ENCODE results near the gene CFAP92. TPM values are rescaled to one million over a fixed set of nuclear protein-coding genes. Genes with fewer than 3 reads are reported as not detected.

CFAP92 gene
- polyA plus RNA-seq, 3 donors from 2014 or later = not detected

DNA sequence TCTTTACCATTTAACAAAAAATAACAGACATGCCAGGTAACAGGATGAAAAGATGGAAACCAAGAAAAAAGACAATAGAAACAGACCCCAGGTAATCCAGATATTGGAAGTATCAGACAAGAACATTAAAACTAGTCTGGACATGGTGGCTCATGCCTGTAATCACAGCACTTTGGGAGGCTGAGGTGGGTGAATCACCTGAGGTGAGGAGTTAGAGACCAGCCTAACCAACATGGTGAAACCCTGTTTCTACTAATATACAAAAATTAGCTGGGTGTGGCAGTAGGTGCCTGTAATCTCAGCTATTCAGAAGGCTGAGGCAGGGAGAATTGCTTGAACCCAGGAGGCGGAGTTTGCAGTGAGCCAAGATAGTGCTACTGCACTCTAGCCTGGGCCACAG is 73.9 kb downstream of the CFAP92 start:
- Mint-ChIP-seq H3K27me3 (ENCODE audit: low read depth in 3 of 3) (peaks cover 0 to 2% (median 0%) of the 10 kb centered on the region in 3 donors), H3K9me3 (peaks cover 0 to 9% (median under 1%) of the 10 kb centered on the region in 6 donors), H3K36me3 (peaks cover 7 to 16% (median 13%) of the 10 kb centered on the region in 3 donors), H3K4me1 (peaks cover 15 to 18% of the 10 kb centered on the region in 2 donors), H3K27ac (peak overlapping the region in 2 of 6 donors; percentile 3 to 48), H3K4me3 (no peak overlapping the region)
- no peak for DNase-seq

DNA sequence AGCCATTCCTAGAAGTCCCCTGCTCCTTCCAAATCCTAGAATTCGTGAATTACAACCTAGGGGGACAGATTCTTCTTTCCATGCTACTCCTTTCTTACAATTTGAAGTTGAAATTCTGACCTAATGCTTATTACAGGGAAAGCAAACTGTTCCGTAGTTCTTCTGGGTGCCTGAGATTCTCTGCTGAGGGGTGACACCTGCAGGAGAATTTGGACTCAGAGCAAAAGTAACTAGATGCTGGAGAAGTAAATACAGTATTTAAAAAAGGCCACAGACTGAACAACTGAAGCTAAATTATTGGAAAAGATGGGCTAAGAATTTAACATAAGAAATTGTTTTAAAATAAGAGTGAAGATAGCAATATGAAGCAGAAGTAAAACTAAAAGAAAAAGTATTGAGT is 76.6 kb downstream of the CFAP92 start:
- H3K9me3 Mint-ChIP-seq = peaks cover 0 to 3% (median 0%) of the 10 kb centered on the region in 6 donors
- H3K4me1 Mint-ChIP-seq = peaks cover 0 to under 1% of the 10 kb centered on the region in 2 donors
- peaks cover 0 to under 1% (median 0%) of the 10 kb centered on the region in 3 donors for H3K27me3 Mint-ChIP-seq (ENCODE audit: low read depth in 3 of 3)
- H3K27ac Mint-ChIP-seq = peak overlapping the region in 4 of 6 donors; percentile 4 to 40 (median 22)
- no peak for DNase-seq
- H3K36me3 Mint-ChIP-seq = peaks cover 14 to 28% (median 20%) of the 10 kb centered on the region in 3 donors
- no peak overlapping the region for H3K4me3 Mint-ChIP-seq

DNA sequence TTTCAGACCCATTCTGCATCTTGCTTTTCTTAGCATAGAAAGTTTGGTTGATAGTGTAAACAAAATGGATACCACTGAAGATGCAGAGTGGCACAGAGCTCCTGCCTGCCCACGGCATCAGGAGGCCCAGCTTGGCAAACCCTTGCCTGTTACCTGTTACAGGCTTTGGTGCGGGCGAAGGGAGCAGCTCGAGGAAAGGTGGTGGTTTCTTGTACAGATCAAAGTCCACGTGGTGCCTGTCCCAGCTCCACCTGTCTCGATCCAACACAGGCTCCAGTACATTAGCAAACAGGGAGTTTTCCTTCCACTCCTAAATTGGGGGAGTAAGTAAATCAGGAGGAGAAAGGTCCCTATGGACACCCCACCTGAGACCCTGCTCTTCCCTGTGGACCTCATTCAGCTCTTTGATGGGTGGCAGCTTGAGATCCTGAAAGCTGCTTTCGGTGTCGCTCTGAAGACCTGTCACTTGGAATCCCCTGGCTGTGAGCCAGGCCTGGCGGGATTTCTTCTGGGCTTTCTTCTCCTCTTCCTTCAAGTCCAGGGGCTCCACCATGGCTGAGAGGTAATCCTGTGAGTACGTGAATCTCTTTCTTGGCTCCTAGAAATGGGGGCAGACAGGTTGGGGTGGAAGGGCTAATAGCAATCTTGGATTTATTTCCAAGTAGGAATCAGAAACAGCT is 78.8 kb downstream of the CFAP92 start:
- H3K27ac Mint-ChIP-seq = no peak overlapping the region
- peaks cover 0 to 2% (median 0%) of the 10 kb centered on the region in 6 donors for H3K9me3 Mint-ChIP-seq
- H3K27me3 Mint-ChIP-seq (ENCODE audit: low read depth in 3 of 3) = peaks cover 0 to 1% (median 0%) of the 10 kb centered on the region in 3 donors
- no peak for DNase-seq
- no peaks in the 10 kb centered on the region for H3K4me1 Mint-ChIP-seq
- no peak overlapping the region for H3K4me3 Mint-ChIP-seq
- peaks cover 15 to 34% (median 19%) of the 10 kb centered on the region in 3 donors for H3K36me3 Mint-ChIP-seq

DNA sequence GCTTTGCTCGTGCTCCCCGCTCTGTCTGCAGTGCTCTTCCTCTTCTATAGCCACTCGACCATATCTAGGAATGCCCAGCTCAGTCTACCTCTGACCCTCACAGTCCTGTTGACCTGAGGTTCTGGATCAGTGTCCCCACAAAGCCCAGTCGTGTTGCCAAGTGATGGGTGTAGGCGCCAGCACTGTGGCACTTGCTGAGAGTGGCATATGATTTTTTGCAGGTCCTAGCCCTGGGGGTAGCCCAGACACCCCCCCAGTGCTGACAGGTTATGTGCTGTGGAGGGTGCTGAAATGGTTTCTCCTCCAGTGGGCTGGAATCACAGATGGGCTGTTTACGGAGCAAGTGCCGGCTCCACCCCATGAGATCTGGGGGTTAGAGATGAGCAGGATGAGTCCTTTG is 82.0 kb downstream of the CFAP92 start:
- Mint-ChIP-seq H3K36me3 (peaks cover 10 to 24% (median 16%) of the 10 kb centered on the region in 3 donors), H3K4me1 (no peaks in the 10 kb centered on the region), H3K27ac (no peak overlapping the region), H3K27me3 (ENCODE audit: low read depth in 3 of 3) (peaks cover 0 to 3% (median 0%) of the 10 kb centered on the region in 3 donors), H3K4me3 (no peak overlapping the region), H3K9me3 (no peaks in the 10 kb centered on the region)
- DNase-seq = no peak

DNA sequence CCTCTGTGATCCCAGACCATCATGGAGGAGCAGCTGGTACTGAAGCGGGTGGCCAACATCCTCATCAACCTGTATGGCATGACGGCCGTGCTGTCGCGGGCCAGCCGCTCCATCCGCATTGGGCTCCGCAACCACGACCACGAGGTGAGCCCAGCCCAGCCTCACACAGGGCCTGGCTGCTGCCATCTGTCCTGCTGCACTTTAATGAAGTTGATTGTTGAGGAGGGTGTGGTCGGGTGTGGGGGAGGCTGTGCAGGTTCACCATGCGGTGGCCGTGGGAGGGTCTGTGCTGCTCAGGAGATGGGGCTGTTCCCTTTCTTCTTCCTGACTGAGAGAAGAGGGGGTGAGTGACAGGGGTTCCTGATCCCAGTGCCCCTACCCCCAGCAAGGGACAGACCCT is 83.9 kb downstream of the CFAP92 start:
- Mint-ChIP-seq H3K4me1 (no peaks in the 10 kb centered on the region), H3K36me3 (peaks cover 17 to 32% (median 17%) of the 10 kb centered on the region in 3 donors), H3K9me3 (no peaks in the 10 kb centered on the region), H3K27me3 (ENCODE audit: low read depth in 3 of 3) (peaks cover 0 to 3% (median 0%) of the 10 kb centered on the region in 3 donors), H3K27ac (no peak overlapping the region), H3K4me3 (no peak overlapping the region)
- no peak for DNase-seq

DNA sequence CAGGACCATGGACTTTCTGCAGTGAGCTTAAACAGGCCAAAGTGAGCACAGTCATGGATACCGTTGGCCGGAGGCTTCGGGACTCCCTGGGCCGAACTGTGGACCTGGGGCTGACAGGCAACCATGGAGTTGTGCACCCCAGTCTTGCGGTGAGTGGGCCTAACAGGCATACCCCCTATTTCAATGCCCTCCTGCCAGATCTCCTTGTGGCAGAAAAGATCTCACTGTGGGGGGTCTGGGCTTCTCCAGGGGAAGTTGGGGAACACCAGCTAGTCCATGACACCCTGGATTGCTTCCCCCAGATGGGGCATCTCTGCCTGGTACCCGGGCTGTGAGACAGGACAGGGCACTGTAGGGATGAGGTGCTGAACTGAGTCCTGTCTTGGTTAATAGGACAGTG is 84.9 kb downstream of the CFAP92 start:
- Mint-ChIP-seq H3K27me3 (ENCODE audit: low read depth in 3 of 3) (peaks cover 0 to 3% (median 2%) of the 10 kb centered on the region in 3 donors), H3K4me1 (no peaks in the 10 kb centered on the region), H3K27ac (no peak overlapping the region), H3K9me3 (no peaks in the 10 kb centered on the region), H3K36me3 (peaks cover 17 to 41% (median 24%) of the 10 kb centered on the region in 3 donors), H3K4me3 (no peak overlapping the region)
- no peak for DNase-seq

DNA sequence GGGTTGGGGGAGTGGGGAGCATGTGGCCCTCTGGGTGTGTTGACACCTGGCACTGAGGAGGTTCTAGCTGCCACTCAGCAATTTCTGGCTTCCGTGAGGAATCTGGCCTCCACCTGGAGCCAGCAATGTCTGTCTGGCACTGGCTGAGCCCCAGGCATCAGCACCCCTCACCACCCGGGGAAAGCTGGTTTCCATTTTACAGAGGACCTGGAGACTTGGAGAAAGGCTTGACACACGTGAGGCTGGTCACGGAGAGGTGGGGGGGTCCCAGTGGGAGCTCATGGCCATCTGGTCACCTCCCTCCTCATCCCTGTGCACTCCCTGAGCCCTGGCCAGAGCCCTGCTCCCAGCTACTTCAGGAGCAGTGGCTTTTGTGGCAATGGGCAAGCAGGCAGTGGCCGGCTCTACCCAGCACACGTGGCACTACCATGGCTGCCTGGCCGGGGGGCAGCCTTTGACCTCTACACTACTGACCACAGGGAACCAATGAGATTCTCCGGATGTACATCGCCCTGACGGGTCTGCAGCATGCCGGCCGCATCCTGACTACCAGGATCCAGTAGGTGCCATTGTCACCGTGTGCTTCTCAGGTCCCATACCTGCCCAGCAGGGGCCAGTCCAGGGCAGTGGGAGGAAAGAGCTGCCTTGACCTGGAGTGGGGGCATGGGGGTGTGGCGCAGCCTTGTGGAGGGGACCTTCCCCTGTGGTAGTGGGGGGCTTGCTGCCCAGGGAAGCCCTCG is 86.0 kb downstream of the CFAP92 start:
- Mint-ChIP-seq H3K4me3 (no peak overlapping the region), H3K9me3 (no peaks in the 10 kb centered on the region), H3K36me3 (peaks cover 16 to 34% (median 24%) of the 10 kb centered on the region in 3 donors), H3K4me1 (no peaks in the 10 kb centered on the region), H3K27me3 (ENCODE audit: low read depth in 3 of 3) (peaks cover 0 to 3% (median 2%) of the 10 kb centered on the region in 3 donors), H3K27ac (no peak overlapping the region)
- no peak for DNase-seq

DNA sequence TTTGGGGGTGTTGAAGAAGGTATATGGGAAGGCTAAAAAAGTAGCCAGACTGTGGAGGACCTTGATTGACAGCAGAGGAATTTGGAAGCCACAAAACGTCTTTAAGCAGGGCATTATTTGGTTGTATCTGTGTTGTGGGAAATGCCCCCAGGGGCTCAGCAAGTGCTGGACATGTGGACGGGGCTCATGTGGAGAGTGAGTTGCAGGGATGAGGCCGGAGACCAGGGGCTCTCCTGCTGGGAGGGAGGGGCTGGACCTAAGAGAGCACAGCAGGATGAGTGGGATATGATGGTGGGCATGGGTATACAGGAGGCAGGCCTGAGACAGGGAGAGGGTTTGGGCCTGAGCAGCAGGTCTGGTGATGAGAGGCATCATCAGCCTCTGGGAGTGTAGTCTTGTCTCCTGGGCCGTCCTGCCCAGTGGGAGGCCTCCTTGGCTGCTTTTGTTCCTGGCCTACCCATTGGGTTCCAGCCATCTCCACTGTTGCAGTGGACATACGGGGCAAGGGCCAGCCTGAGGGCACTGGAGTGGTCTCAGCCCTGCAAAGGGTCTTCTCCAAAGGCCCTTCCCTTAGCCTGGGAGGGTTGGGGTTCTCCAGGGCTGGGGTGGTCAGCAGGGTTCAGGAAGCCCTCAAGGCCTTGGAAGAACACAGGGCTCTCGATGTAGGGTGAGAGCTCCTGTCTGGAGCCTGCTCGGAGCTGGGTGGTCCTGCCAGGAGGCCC is 86.9 kb downstream of the CFAP92 start:
- H3K9me3 Mint-ChIP-seq = no peaks in the 10 kb centered on the region
- peaks cover 11 to 25% (median 15%) of the 10 kb centered on the region in 3 donors for H3K36me3 Mint-ChIP-seq
- H3K4me3 Mint-ChIP-seq = no peak overlapping the region
- peak overlapping the region in 2 of 6 donors; percentile 5 to 78 for H3K27ac Mint-ChIP-seq
- no peaks in the 10 kb centered on the region for H3K4me1 Mint-ChIP-seq
- no peak for DNase-seq
- peaks cover 0 to 3% (median 2%) of the 10 kb centered on the region in 3 donors for H3K27me3 Mint-ChIP-seq (ENCODE audit: low read depth in 3 of 3)

DNA sequence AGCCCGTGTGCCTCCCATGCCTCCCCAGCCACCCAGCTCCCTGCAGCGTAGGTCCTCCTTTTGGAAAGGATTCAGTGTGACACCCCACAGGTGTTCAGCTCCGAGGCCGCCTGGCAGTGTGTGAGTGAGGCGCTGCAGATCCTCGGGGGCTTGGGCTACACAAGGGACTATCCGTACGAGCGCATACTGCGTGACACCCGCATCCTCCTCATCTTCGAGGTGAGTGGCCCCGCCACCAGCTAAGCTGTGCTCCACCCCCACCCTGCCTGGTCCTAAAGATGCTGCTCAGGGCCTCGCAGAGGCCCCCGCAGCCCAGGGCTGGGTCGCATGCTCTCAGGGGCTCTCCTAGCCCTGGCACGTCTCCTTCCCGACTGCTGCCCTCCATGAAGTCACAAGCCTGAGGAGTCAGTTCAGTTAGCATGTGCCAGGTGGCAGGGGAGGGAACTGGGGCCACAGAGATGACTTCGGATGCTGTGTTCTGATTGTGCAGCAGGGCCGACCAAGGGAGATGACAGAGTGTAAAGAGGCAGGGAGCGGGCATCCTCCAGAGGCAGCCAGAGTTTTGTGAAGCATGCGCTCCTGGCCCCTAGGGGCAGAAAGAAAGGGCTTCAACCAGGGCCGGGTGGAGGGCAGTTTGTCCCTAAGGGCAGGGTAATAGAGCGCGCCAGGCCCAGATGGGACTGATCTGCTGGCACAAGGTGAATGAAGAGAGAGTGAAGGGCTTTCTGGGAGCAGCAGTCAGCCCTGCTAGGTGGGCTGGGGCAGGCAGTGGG is 87.7 kb downstream of the CFAP92 start:
- DNase-seq = no peak
- Mint-ChIP-seq H3K27ac (peak overlapping the region in 2 of 6 donors; percentile 5 to 78), H3K27me3 (ENCODE audit: low read depth in 3 of 3) (peaks cover 0 to 3% (median 2%) of the 10 kb centered on the region in 3 donors), H3K4me1 (no peaks in the 10 kb centered on the region), H3K36me3 (peaks cover 11 to 29% (median 19%) of the 10 kb centered on the region in 3 donors), H3K9me3 (no peaks in the 10 kb centered on the region), H3K4me3 (no peak overlapping the region)

DNA sequence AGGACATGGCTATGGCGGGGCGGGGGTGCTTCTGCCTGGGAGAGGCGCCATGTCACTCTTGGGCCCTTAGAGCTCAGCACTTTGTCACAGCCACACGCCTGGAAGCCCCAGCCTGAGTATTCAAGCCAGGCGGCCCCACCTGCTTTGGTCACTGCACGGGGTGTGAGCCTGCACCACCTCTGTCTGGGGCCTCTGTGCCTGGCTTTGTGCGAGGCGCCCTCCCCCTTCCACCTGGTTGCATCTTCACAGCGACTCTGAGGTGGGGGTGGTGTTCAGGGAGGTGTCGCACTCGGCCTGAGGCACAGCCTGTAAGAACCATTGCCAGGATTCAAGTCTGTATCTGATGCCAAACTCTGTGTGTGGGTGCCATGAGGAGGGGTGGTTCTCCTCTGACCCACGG is 90.4 kb downstream of the CFAP92 start:
- Mint-ChIP-seq H3K9me3 (no peaks in the 10 kb centered on the region), H3K27me3 (ENCODE audit: low read depth in 3 of 3) (peaks cover 0 to 2% (median 1%) of the 10 kb centered on the region in 3 donors), H3K36me3 (peaks cover 11 to 48% (median 30%) of the 10 kb centered on the region in 3 donors), H3K4me1 (peaks cover 0 to 1% of the 10 kb centered on the region in 2 donors), H3K4me3 (no peak overlapping the region), H3K27ac (no peak overlapping the region)
- no peak for DNase-seq

DNA sequence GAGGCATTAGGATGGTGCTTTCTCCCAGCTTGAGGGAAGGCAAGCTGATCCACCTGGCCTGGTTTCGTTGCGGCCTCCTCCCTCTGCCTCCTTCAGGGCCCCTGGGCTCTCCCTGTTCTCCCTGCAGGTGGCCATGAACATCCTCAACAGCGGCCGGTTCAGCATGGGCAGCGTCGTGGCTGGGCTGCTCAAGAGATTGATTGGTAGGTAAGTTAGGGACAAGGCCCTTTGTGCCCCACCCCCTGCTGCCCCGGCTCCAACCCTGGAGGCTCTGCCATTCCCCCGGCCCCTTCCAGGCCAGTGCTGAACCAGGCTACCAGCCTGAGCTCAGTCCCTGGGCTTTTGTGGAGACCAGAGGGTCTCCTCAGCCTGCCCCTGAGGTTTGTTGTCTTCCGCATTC is 91.5 kb downstream of the CFAP92 start:
- no peak overlapping the region for H3K27ac Mint-ChIP-seq
- peaks cover 0 to 1% of the 10 kb centered on the region in 2 donors for H3K4me1 Mint-ChIP-seq
- H3K4me3 Mint-ChIP-seq = no peak overlapping the region

DNA sequence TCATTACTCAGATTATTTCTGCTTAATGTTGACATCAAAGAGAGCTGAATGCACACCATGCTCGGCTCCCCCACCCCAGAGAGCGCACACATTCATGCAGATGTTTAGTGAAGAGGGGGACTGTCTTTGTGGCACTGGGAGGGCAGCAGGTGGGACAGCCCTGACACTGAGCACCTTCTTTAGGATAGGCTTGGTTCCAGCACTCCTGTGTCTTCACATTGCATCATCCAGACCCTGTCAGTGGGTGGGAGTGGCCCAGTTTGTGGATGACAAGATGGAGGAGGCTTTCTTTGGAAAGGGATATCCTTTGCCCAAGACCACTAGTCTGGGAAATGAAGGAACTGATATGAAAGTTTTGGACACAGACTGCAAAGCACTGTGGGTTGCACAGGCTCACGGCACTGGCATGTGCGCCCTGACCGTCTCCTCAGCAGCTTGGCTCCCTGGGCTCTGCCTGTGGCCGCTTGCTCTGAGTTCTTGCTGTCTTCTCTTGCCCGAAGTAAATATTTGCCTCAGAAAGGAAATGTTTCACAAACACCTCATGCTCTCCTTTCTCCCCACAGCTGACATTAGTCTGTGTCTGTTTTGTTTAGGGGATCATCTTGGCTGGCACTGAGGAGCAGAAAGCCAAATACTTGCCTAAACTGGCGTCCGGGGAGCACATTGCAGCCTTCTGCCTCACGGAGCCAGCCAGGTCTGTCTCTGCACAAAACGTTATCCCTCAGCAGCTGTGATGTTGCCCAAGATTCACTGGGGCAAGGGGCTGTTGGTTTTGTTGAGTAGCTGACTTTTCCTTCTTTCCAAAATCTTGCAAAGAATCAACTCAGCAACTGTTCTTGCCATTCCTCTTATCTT is 97.8 kb downstream of the CFAP92 start:
- H3K4me3 Mint-ChIP-seq = no peak overlapping the region
- DNase-seq = no peak
- peak overlapping the region in 1 of 6 donors; percentile 40 for H3K27ac Mint-ChIP-seq
- peaks cover 0 to 1% of the 10 kb centered on the region in 2 donors for H3K4me1 Mint-ChIP-seq
- H3K9me3 Mint-ChIP-seq = no peaks in the 10 kb centered on the region
- no peaks in the 10 kb centered on the region for H3K27me3 Mint-ChIP-seq (ENCODE audit: low read depth in 3 of 3)
- peaks cover 4 to 43% (median 32%) of the 10 kb centered on the region in 3 donors for H3K36me3 Mint-ChIP-seq

More for the DNA sequence above, 91.5 kb downstream of the CFAP92 start:
- Mint-ChIP-seq H3K36me3 (peaks cover 11 to 52% (median 32%) of the 10 kb centered on the region in 3 donors), H3K9me3 (no peaks in the 10 kb centered on the region), H3K27me3 (ENCODE audit: low read depth in 3 of 3) (peaks cover 0 to 2% (median 1%) of the 10 kb centered on the region in 3 donors)
- no peak for DNase-seq

All from immature natural killer cell (primary cell).